Natural killer cell (primary cell): ENCODE measurements around the gene FRRS1L. TPM values are rescaled to one million over a fixed set of nuclear protein-coding genes. Genes with fewer than 3 reads are reported as not detected.

Source experiments
- ATAC-seq, 3 donors: fragments of 150-1000 bp in 2 of 3; fragments of 200-7000 bp in 1 of 3; cut with Tn5 transposase; 1 replicate in 1 of 3; 2 replicates in 2 of 3; pipeline ENCODE4 v1.10.0; 2021; ENCODE audit warnings: mild to moderate bottlenecking in 2 of 3, moderate library complexity in 2 of 3
- DNase-seq, 2 donors: peaks; one replicate each; pipeline versions ENCODE4 v3.0.0 to v3.0.0-alpha.2; 2013 to 2021; ENCODE audit warnings: mixed read lengths in 1 of 2
- H3K27ac ChIP-seq: one replicate; pipeline ENCODE4 v1.5.1; 2013; ENCODE audit warnings: mild to moderate bottlenecking, low read length
- H3K27me3 ChIP-seq: one replicate; pipeline ENCODE4 v1.6.1; 2013; ENCODE audit warnings: low read length; ENCODE audit not compliant: control insufficient read depth, insufficient read depth
- H3K36me3 ChIP-seq: one replicate; pipeline ENCODE4 v1.6.1; 2013; ENCODE audit warnings: low read length; ENCODE audit not compliant: control insufficient read depth, insufficient read depth
- H3K4me1 ChIP-seq: one replicate; pipeline ENCODE4 v1.6.1; 2013; ENCODE audit warnings: low read length; ENCODE audit not compliant: control insufficient read depth, insufficient read depth
- H3K4me3 ChIP-seq: one replicate; pipeline ENCODE4 v1.5.1; 2013; ENCODE audit warnings: low read length
- H3K9me3 ChIP-seq: one replicate; pipeline ENCODE4 v1.6.1; 2013; ENCODE audit warnings: low read length; ENCODE audit not compliant: control insufficient read depth, insufficient read depth
- H3K27ac Mint-ChIP-seq, 2 donors: one replicate each; pipeline ENCODE4 v1.8.0; 2022; ENCODE audit warnings: mild to moderate bottlenecking in 2 of 2, mixed read lengths in 2 of 2, moderate library complexity in 1 of 2
- H3K27me3 Mint-ChIP-seq, 2 donors: one replicate each; pipeline ENCODE4 v1.8.0; 2022; ENCODE audit warnings: low read depth in 2 of 2, mixed read lengths in 2 of 2
- H3K36me3 Mint-ChIP-seq: one replicate; pipeline ENCODE4 v1.8.0; 2022; ENCODE audit warnings: mixed read lengths
- H3K4me1 Mint-ChIP-seq, 2 donors: one replicate each; pipeline ENCODE4 v1.8.0; 2022; ENCODE audit warnings: mixed read lengths in 2 of 2
- H3K4me3 Mint-ChIP-seq: one replicate; pipeline ENCODE4 v1.8.0; 2022; ENCODE audit warnings: mild to moderate bottlenecking, moderate library complexity, mixed read lengths
- H3K9me3 Mint-ChIP-seq, 2 donors: one replicate each; pipeline ENCODE4 v1.8.0; 2022; ENCODE audit warnings: mixed read lengths in 2 of 2
- WGBS: methylation state at CpG from one replicate; pipeline ENCODE4 v1.1.7; 2013; ENCODE audit warnings: missing lambda C conversion rate; ENCODE audit not compliant: insufficient coverage; 5-methylcytosine and 5-hydroxymethylcytosine counted together
- intact Hi-C: fragments of 100-400 bp; cut with micrococcal nuclease; formaldehyde crosslinking; loops from one replicate; pipeline ENCODE4 v1.14.2; 2022
- total RNA-seq, 4 donors: library from RNA; stranded (reverse); fragments of 120-200 nt in 1 of 4; gene quantifications; one replicate each; pipeline versions ENCODE4 v1.2.3 to v1.2.4, GENCODE V29; 2013 to 2022
- TF ChIP-seq, protein P1 (sequence below): fragments of 200-600 bp; IDR thresholded peaks from one replicate; pipeline ENCODE4 v1.8.0; 2022; ENCODE audit warnings: antibody characterized with exemption

FRRS1L gene
- total RNA-seq, 3 donors from 2014 or later (not counting 1 experiment from before 2014, with no cell fraction given) = not detected

DNA sequence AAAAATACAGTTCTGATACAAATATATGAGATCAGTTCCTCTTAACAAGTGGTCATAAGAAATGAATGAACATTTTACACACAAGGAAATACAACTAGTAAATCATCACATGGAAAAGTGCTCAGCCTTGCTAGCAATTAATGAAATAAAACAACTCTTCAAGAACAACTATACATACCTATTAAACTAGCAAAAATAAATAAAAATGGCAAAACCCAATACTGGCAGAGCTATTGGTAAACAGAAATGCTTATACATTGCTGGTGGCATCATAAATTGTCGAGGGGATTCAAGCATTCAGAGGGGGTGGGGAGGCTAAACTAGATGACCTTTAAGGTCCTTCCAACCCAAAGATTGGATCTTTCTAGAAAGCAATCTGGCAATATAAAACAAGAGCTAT lies 5.9 kb upstream of the FRRS1L start:
- WGBS = 89% methylated on average over 1 of the region's 1 CpG
- H3K4me3 Mint-ChIP-seq = no peak overlapping the region

DNA sequence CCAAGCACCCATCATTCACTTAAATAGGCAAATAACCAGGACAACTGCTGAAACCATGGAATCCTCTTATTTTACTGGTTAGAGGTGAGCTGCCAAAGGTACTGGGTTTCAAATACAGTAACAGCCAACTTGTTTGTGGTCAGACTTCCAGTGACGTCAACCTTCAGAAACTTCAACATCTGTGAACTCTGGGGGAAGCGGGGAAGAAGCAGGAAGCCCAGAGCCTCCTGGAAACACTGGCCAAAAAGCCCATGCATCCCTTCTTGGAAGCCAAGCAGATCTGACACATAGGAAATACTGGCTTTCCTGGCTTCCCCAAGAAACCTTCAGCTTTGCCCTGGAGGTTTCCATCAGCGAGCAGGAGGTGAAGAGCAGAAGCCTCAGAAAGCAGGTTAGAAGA lies 4.9 kb upstream of the FRRS1L start:
- Histone ChIP-seq H3K4me1 (no peaks in the 10 kb centered on the region), H3K27me3 (peaks cover 3% of the 10 kb centered on the region), H3K4me3 (no peak overlapping the region), H3K36me3 (no peaks in the 10 kb centered on the region), H3K27ac (no peak overlapping the region), H3K9me3 (no peaks in the 10 kb centered on the region)
- Mint-ChIP-seq H3K4me3 (no peak overlapping the region), H3K27ac (no peak overlapping the region), H3K9me3 (no peaks in the 10 kb centered on the region), H3K36me3 (no peaks in the 10 kb centered on the region), H3K4me1 (peaks cover 0 to 5% of the 10 kb centered on the region in 2 donors), H3K27me3 (peaks cover 20 to 46% of the 10 kb centered on the region in 2 donors)
- 80% methylated on average over 3 of the region's 3 CpGs for WGBS
- no peak for ATAC-seq
- TF ChIP-seq, protein P1, sequence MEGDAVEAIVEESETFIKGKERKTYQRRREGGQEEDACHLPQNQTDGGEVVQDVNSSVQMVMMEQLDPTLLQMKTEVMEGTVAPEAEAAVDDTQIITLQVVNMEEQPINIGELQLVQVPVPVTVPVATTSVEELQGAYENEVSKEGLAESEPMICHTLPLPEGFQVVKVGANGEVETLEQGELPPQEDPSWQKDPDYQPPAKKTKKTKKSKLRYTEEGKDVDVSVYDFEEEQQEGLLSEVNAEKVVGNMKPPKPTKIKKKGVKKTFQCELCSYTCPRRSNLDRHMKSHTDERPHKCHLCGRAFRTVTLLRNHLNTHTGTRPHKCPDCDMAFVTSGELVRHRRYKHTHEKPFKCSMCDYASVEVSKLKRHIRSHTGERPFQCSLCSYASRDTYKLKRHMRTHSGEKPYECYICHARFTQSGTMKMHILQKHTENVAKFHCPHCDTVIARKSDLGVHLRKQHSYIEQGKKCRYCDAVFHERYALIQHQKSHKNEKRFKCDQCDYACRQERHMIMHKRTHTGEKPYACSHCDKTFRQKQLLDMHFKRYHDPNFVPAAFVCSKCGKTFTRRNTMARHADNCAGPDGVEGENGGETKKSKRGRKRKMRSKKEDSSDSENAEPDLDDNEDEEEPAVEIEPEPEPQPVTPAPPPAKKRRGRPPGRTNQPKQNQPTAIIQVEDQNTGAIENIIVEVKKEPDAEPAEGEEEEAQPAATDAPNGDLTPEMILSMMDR = no peak
- intact Hi-C loops = no loop called here
- DNase-seq = no peak

More for the DNA sequence above, 5.9 kb upstream of the FRRS1L start:
- Mint-ChIP-seq H3K27me3 (peaks cover 18 to 38% of the 10 kb centered on the region in 2 donors), H3K36me3 (no peaks in the 10 kb centered on the region), H3K4me1 (no peaks in the 10 kb centered on the region), H3K9me3 (no peaks in the 10 kb centered on the region), H3K27ac (no peak overlapping the region)
- TF ChIP-seq, protein P1 = no peak
- no peak overlapping the region for H3K4me3 ChIP-seq
- DNase-seq = no peak
- no peaks in the 10 kb centered on the region for H3K27me3 ChIP-seq
- no peaks in the 10 kb centered on the region for H3K9me3 ChIP-seq
- ATAC-seq = no peak
- H3K4me1 ChIP-seq = no peaks in the 10 kb centered on the region
- no peak overlapping the region for H3K27ac ChIP-seq
- no peaks in the 10 kb centered on the region for H3K36me3 ChIP-seq
- intact Hi-C loops = no loop called here

DNA sequence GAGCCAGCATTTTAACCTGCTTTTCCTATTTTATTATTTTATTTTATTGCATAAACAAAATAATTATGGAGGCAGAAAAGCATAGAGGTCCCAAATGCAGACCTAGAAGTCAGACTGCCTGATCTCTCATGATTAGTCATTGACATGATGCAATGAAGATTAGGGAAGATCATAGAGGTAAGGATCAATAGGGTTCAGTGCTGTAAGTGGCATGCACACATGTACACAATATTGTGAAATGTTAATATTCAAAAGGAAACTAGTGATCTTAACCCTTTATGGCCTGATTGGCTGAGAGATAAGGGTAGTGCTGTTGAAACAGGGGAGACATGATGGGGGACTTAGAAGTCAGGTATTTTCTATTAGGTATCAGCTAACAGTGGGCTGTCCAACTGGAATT lies 1.1 kb upstream of the FRRS1L start:
- peaks cover 0 to 5% of the 10 kb centered on the region in 2 donors for H3K4me1 Mint-ChIP-seq
- DNase-seq (no peak), ATAC-seq (no peak)
- peaks cover 49 to 77% of the 10 kb centered on the region in 2 donors for H3K27me3 Mint-ChIP-seq
- H3K27me3 ChIP-seq = peaks cover 10% of the 10 kb centered on the region
- no peaks in the 10 kb centered on the region for H3K9me3 Mint-ChIP-seq
- no peaks in the 10 kb centered on the region for H3K36me3 Mint-ChIP-seq
- H3K9me3 ChIP-seq = no peaks in the 10 kb centered on the region
- no peaks in the 10 kb centered on the region for H3K4me1 ChIP-seq
- no peak overlapping the region for H3K4me3 ChIP-seq
- H3K27ac Mint-ChIP-seq = no peak overlapping the region
- intact Hi-C loops = no loop called here
- H3K36me3 ChIP-seq = no peaks in the 10 kb centered on the region
- no peak overlapping the region for H3K4me3 Mint-ChIP-seq
- TF ChIP-seq, protein P1 = no peak
- no peak overlapping the region for H3K27ac ChIP-seq

DNA sequence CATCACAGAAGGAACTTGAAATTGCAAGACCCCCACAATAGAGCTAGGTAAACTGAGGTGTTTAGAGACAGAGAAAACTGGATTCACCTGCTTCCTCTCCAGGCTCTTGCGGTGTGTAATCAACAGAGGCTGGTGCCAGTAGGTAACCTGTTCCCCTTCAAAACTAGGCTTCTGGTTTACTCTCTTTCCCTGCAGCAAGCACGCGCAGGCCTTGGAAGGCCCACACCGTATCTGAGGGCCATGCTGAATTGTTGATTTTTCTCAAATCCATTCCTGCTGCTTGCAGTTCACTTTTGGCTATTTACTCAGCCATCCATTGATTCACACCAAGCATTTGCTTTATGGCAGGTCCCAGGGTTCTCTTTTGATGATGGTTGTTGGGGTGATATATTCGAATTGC lies 667 bp upstream of the FRRS1L start:
- Histone ChIP-seq H3K36me3 (no peaks in the 10 kb centered on the region), H3K27ac (no peak overlapping the region), H3K4me3 (no peak overlapping the region), H3K9me3 (no peaks in the 10 kb centered on the region), H3K4me1 (no peaks in the 10 kb centered on the region), H3K27me3 (peaks cover 10% of the 10 kb centered on the region)
- Mint-ChIP-seq H3K27me3 (peaks cover 51 to 81% of the 10 kb centered on the region in 2 donors), H3K4me1 (peaks cover 0 to 5% of the 10 kb centered on the region in 2 donors), H3K4me3 (no peak overlapping the region), H3K27ac (no peak overlapping the region), H3K36me3 (no peaks in the 10 kb centered on the region), H3K9me3 (no peaks in the 10 kb centered on the region)
- TF ChIP-seq, protein P1 = no peak
- no peak for DNase-seq
- no peak for ATAC-seq
- intact Hi-C loops = no loop called here
- 99% methylated on average over 4 of the region's 5 CpGs for WGBS
